Osteocyte (in vitro differentiated cells): ENCODE data around the gene APBA2. TPM values are rescaled to one million over a fixed set of nuclear protein-coding genes. Genes with fewer than 3 reads are reported as not detected.

Source experiments
- DNase-seq: peaks from one replicate; pipeline ENCODE4 v3.0.0; 2021; ENCODE audit warnings: mixed read lengths; ENCODE audit not compliant: unreplicated experiment; ENCODE audit errors: extremely low spot score
- H3K27ac Mint-ChIP-seq: one replicate; pipeline ENCODE4 v1.8.0; 2021; ENCODE audit warnings: mild to moderate bottlenecking, mixed read lengths; ENCODE audit not compliant: unreplicated experiment
- H3K27me3 Mint-ChIP-seq: one replicate; pipeline ENCODE4 v1.8.0; 2021; ENCODE audit warnings: mixed read lengths; ENCODE audit not compliant: unreplicated experiment
- H3K36me3 Mint-ChIP-seq: one replicate; pipeline ENCODE4 v1.8.0; 2021; ENCODE audit warnings: mixed read lengths; ENCODE audit not compliant: unreplicated experiment
- H3K4me1 Mint-ChIP-seq: one replicate; pipeline ENCODE4 v1.8.0; 2021; ENCODE audit warnings: mixed read lengths; ENCODE audit not compliant: unreplicated experiment
- H3K4me3 Mint-ChIP-seq: one replicate; pipeline ENCODE4 v1.8.0; 2021; ENCODE audit warnings: mild to moderate bottlenecking, moderate library complexity, mixed read lengths; ENCODE audit not compliant: unreplicated experiment
- H3K9me3 Mint-ChIP-seq: one replicate; pipeline ENCODE4 v1.8.0; 2021; ENCODE audit warnings: mixed read lengths; ENCODE audit not compliant: unreplicated experiment
- CTCF ChIP-seq: fragments of 200-600 bp; sonication (generic); IDR thresholded peaks from 2 replicates; pipeline ENCODE4 v1.5.0; 2021; ENCODE audit warnings: antibody characterized with exemption, mild to moderate bottlenecking, moderate library complexity
- total RNA-seq: library from RNA; stranded (reverse); gene quantifications from 2 replicates; pipeline ENCODE4 v1.2.1, GENCODE V29; 2021

APBA2 gene
- total RNA-seq, 1 donor from 2014 or later, result 23.5 TPM

- peaks cover 5% of the 10 kb centered on the region for H3K4me1 Mint-ChIP-seq
- peaks cover 6% of the 10 kb centered on the region for H3K36me3 Mint-ChIP-seq
- H3K9me3 Mint-ChIP-seq, result no peaks in the 10 kb centered on the region
- no peak for DNase-seq
- no peak for TF ChIP-seq CTCF
- no peak overlapping the region for H3K27ac Mint-ChIP-seq
- H3K4me3 Mint-ChIP-seq, result no peak overlapping the region
- no peaks in the 10 kb centered on the region for H3K27me3 Mint-ChIP-seq
Measured at GRCh38 chr15:29105151-29105854, 219.5 kb downstream of the APBA2 start.

GRCh38 chr15:29106116-29106515, 220.3 kb downstream of the APBA2 start:
- no peak for DNase-seq
- TF ChIP-seq CTCF, result no peak
- no peak overlapping the region for H3K27ac Mint-ChIP-seq
- H3K4me3 Mint-ChIP-seq, result no peak overlapping the region
- no peaks in the 10 kb centered on the region for H3K9me3 Mint-ChIP-seq
- no peaks in the 10 kb centered on the region for H3K27me3 Mint-ChIP-seq
- H3K36me3 Mint-ChIP-seq, result peaks cover 6% of the 10 kb centered on the region
- peaks cover 5% of the 10 kb centered on the region for H3K4me1 Mint-ChIP-seq

- Mint-ChIP-seq H3K9me3 (no peaks in the 10 kb centered on the region), H3K27ac (no peak overlapping the region), H3K36me3 (peaks cover 5% of the 10 kb centered on the region), H3K4me3 (no peak overlapping the region), H3K4me1 (peaks cover 5% of the 10 kb centered on the region), H3K27me3 (no peaks in the 10 kb centered on the region)
- TF ChIP-seq CTCF, result no peak
- DNase-seq, result no peak
Measured at GRCh38 chr15:29106551-29107290, 220.9 kb downstream of the APBA2 start.

- TF ChIP-seq CTCF, result no peak
- Mint-ChIP-seq H3K4me3 (no peak overlapping the region), H3K4me1 (peaks cover 5% of the 10 kb centered on the region), H3K36me3 (peaks cover 3% of the 10 kb centered on the region), H3K27ac (no peak overlapping the region), H3K9me3 (no peaks in the 10 kb centered on the region), H3K27me3 (no peaks in the 10 kb centered on the region)
- DNase-seq, result no peak
Measured at GRCh38 chr15:29107291-29107890, 221.6 kb downstream of the APBA2 start.
